Urothelium cell line (cell line): ENCODE results near the gene STAT5A.

Experiments used
- DNase-seq: peaks from one replicate; pipeline ENCODE4 v3.0.0; 2011; ENCODE audit warnings: low spot score, mixed read lengths
- FAIRE-seq: peaks from 2 replicates; lab custom pipeline; 2011; peaks lifted over from hg19 to GRCh38; lab: Jason Lieb, UNC

STAT5A gene

DNA sequence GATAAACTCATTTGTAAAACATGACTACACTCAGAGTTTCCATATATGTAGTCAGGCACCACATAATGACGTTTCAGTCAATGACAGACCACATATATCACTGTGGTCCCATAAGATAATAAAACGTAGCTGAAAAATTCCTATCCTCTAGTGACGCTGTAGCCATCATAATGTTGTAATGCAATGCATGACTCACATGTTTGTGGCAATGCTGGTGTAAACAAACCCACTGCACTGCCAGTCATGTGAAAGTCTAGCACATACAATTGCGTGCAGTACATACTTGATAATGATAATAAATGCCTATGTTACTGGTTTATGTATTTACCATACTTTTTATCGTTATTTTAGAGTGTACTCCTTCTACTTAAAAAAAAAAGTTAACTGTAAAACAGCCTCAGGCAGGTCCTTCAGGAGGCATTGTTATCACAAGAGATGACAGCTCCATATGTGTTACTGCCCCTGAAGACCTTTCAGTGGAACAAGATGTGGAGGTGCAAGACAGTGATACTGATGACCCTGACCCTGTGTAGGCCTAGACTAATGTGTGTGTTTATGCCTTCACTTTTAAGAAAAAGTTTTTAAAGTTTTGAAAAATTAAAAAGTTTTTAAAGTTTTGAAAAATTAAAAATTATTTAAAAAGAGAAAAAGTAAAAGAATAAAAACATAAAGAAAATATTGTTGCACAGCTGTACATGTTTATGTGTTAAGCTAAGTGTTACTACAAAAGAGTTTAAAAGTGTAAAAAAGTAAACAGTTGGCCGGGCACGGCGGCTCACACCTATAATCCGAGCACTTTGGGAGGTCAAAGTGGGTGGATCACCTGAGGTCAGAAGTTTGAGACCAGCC lies 21.2 kb upstream of the STAT5A start:
- FAIRE-seq (no peak), DNase-seq (no peak)

DNA sequence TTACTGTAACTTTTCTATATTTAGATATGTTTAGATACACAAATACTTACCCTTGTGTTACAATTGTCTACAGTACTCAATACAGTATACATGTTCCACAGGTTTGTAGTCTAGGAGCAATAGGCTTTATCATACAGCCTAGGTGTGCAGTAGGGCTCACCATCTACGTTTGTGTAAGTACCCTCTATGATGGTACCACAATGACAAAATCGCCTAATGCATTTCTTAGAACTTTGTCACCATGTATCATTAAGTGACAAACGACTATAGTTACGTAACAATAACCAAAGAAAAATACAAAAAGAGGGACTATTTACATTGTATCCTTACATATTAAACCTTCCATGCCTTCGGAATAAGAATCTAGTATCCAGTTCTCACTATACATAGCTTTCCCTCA lies 20.1 kb upstream of the STAT5A start:
- FAIRE-seq (no peak), DNase-seq (no peak)

DNA sequence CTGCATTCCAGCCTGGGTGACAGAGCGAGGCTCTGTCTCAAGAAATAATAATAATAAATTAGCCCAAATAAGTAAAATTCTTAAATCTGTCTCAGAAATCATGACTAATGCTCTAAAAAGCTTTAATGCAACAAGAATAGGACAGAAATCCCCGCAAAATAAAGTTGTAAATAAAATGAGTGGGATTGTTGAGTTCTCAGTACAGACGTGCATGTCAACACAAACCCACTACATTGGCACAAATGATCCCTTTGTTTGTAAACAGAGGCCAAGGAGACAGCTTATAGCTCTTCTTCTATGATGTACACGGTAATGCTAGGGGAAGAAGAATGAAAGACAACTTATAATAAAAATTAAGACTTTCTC lies 18.1 kb upstream of the STAT5A start:
- DNase-seq, result no peak
- no peak for FAIRE-seq

- no peak for FAIRE-seq
- no peak for DNase-seq
These were observed 17.7 kb upstream of the STAT5A start for GRCh38 chr17:42270596-42270995.

DNA sequence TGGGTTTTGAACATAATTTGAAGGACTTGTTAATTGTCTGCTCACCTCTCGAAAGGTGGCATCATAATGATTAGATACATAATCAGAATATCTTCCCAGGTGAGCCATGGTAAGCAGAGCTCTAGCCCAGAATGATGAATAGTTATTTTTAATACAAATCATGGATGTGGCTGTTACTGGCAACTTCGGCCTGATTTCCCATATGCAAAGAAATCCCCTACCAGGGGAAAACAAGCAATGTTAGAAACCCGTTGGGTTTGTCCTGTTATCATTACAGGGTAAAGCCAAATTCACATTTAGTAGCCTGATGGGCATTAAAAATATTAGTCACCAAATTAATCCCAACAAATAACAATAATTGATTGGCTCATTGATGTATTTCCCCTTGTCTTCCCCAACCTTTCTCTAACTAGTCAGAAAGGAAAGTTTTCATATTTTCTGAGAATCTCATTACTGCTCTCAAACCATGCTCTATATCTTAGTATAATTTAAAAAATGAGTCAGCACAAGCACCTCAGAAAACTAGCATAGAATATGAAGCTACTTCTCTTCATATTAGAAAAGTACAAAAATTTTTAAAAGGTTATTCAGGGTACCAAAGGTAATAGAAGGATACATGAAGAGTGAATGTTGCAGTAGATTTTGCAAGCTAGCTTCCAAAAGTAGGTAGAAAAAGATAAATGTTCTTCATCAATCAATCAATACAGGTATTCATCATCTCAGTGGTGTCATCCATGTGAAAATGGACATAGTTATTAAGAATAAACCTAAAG lies 17.1 kb upstream of the STAT5A start:
- DNase-seq (no peak), FAIRE-seq (no peak)

DNA sequence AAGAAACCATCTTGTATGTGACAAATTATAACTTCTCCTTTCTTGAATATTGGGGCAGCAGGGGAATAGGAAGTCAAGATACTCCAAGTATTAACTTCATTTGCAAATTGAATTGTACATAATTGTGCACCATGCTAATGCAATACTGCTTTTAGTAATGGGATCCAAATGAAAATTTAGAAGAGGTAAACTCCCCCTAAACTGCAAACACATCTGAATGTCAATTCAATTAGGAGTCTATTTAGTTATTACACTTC lies 16.6 kb upstream of the STAT5A start:
- no peak for FAIRE-seq
- no peak for DNase-seq

DNA sequence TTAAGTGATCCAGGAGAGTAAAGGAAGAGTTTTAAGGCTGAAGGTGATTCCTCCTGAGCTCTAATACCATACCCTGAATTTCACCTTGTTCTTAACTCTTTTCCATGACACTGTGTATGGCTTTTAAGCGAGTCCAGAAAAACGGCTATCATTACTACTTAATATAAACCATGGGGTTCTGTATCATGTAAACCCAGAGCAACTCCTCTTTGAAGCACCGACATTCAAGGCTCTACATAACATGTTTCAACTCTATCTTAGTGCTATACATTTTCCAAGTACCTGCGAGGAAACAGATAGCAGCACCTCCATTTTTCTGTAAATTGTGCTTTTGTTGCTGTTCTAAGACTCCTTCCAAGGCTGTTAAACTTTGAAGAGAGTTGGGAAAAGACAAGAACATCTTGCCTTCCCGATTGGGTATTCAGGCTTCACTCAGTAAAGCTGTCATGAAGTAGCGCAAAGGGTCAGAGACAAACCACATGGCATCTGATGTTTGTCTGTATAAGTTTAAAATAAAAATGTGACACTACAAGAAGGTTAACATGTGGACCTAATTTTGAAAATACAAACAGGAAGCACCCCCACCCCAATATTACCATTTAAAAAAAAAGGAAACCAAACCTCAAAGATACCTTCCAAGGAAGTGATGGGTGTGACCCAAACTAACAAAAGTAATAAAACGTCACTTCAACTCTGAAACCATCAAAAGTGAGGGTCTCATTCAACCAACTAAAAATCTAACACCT lies 16.0 kb upstream of the STAT5A start:
- no peak for FAIRE-seq
- DNase-seq, result no peak

- no peak for DNase-seq
- no peak for FAIRE-seq
These were observed 14.6 kb upstream of the STAT5A start for GRCh38 chr17:42273474-42274252.

GRCh38 chr17:42274253-42274542 lies 14.1 kb upstream of the STAT5A start:
- no peak for FAIRE-seq
- DNase-seq, result no peak

DNA sequence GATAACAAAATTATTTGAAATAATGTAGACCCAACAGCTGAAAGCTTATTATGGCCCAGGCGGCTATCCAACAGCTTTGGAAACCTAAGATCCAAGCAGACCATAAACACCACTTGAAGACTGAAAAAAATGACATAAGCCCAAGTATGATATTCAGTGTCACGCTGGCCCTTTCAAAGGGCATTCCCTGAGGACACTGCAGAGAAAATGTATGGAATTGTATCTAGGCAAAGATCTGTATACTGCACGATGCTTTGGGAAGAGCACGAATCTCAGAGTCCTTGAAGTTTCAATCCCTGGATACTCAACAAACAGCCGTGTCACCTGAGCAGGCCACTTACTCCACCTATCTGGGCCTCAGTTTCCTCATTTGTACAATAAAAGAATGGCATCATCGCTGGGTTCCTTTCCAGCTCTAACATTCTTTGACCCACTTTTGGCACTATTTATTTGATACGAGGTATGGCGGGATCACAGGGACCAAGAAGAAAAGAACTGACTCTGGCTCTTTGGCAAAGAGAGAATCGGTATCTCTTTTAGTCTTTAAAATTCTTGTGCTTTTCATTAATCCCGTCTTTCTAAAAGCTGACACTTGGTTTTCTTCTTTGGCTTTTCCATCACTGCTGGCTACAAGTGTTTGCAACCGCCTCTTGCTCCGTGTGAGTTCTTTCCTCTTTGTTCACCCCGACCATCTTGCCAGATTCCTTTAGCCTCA lies 13.3 kb upstream of the STAT5A start:
- FAIRE-seq (no peak), DNase-seq (no peak)

DNA sequence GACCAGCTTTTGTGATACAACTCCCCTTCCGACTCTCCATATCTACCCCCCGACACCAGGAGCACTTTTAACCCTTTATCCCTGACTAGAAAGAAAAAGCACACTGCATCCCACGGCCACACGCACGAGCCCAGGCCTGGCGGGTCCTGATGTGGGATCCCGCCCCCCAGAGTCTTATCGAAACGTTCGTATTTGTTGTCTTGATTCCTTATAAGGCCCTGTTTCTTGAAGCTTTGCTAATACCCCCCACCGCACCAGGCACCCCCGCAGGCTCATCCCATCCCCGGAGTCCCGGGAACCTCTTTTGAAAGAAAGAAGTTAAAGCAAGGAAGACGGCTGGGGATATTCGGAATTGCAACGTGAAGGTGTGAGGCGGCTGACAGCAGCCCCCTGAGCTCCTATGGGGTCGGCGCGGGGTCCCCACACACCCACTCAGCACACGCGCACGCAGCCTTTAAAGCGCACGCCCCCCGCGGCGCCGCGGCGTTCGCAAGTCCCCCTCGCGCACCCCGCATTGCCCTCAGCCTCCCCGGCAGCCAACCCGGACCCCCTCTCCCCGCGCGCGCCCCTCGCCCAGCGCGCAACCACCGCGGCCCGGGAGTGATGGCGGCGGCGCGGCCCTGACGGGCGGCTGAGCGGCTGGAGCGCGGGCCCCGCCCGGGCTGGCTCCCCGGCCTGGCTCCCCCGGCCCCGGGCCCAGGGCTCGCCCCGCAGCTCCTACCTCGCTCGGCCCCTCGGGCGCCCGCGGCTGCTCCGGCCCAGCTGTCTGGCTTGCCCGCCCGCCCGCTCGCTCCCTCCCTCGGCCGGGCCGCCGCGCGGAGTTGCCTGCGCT lies 12.6 kb upstream of the STAT5A start:
- FAIRE-seq (no peak), DNase-seq (no peak)

- DNase-seq, result peak; percentile 95
- peak; percentile 13 for FAIRE-seq
These were observed 12.0 kb upstream of the STAT5A start, which contains the start of gene STAT5B for GRCh38 chr17:42276359-42276608. Gene STAT5B (minus strand): TSS chr17:42276391. CDS start chr17:42232127, 44,264 bp downstream.

GRCh38 chr17:42276609-42277341 lies 11.5 kb upstream of the STAT5A start:
- no peak for FAIRE-seq
- DNase-seq, result peak; percentile 77

DNA sequence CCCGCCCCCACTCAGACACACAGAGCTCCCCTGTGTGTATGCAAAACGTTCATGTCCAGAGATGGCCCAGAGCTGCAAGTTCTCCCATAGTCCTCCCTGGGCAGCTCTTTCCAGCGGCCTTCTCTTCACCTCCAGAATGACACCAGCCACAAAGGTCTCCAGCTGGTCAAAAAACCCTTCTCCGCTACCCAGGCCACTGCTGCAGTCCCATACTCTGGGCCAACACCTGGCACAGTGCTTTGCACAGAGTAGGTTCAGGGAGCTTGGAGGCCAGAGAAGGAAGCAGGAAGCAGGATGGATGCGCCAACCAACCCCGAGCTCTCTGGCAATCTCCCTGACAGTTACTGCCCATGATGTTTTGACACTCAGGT lies 11.0 kb upstream of the STAT5A start:
- DNase-seq, result no peak
- no peak for FAIRE-seq

DNA sequence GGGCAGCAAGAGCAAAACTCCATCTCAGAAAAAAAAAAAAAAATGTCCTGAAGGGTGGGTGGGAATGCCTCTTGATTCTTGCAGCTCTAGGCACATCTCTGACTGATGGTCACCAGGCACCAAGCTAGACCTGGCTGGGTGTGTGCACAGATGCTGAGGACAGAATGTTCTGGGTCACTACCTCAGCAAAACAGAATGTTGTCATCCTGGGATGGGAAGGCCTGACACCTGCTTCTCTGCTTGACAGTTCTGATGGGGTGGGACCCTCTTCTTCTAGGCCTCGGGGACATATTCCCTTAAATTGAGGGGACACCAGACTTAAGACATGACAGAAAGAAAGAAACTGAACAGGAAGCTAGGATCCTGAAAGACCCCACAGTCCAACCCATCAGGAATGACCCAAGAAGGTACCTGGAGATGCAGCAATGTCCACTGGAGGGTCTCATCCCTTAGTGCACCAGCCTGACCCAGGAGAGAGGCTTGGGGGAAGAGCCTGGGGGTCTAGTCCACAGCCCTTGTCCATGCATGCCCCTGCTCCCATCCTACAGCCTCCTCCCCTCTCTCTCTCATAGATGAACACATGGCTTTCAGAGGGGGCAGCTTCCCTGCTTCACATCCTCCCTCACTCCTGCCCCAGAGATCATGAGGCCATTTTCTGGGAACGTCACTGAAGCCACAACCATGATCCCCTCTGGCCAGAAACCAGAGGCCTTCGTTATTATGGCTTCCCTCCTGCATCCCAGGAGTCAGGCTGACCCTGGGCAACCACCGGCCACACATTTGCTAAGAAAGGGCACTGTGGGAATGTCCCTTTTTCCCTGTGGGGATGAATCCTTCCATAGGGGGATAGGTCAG lies 8.3 kb upstream of the STAT5A start:
- DNase-seq (no peak), FAIRE-seq (no peak)

DNA sequence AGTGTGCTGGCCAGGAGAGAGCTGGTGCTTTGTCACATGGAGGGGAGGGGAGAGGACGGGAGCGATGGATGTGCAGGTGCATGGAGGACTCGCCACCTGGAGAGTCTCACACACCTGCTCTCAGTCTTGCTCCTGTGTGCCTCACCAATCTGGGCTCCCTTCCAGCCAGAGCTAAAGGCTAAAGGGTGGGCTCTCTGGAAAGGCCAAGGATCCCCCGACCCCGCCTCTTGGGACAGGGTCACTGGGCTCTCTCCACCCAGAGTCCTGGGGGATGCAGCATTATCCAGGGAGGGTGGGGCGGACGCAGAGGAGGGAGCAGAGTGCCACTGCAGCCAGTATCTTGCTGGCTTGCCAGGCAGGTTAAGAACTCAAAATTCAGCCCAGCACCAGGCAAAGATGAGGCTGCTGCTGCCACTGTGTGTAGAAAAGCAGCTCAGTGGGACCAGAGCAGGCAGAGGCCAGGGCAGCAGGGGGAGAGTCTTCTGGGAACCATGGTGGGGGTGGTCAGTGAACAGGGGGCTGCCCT lies 6.7 kb upstream of the STAT5A start:
- FAIRE-seq (no peak), DNase-seq (no peak)

DNA sequence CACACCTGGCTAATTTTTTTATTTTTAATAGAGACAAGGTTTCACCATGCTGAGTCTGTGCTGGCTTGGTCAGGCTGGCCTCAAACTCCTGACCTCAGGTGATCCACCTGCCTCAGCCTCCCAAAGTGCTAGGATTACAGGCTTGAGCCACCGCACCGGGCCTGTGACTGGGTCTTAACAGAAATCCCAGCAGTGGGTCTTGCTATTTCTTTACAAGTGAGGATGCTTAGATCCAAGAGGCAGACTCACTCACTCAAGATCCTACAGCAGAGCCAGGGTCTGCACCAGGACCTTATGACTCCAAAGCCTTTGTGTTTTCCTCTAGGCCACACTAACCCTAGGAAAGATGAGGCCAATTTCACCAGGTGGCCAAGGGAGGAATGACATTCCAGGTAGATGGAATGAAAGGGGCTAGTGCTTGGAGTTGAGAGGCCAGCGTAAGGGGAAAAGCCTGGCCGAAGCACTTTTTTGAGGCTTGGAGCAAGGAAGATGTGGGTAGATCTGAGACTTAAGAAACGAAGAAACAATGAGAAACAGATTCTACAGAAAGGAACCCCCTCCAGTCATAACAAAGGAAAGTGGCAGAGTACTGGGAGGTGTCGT lies 5.7 kb upstream of the STAT5A start:
- DNase-seq (no peak), FAIRE-seq (no peak)
